Mesendoderm (in vitro differentiated cells): ENCODE results near the gene RPS6KA2.

Experiments used
- DNase-seq: peaks from one replicate; pipeline ENCODE4 v3.0.0; 2013
- H2AK5ac ChIP-seq: 2 replicates; pipeline ENCODE4 v1.6.1; 2013; ENCODE audit warnings: low read length, inconsistent platforms
- H2BK120ac ChIP-seq: 2 replicates; pipeline ENCODE4 v1.6.1; 2013; ENCODE audit warnings: low read depth, mild to moderate bottlenecking, low read length, moderate library complexity, mixed read lengths
- H2BK15ac ChIP-seq: replicated peaks from 2 replicates; pipeline ENCODE4 v1.6.1; 2013; ENCODE audit warnings: low read depth, mild to moderate bottlenecking, moderate library complexity
- H2BK5ac ChIP-seq: 2 replicates; pipeline ENCODE4 v1.6.1; 2013; ENCODE audit warnings: low read length, inconsistent platforms
- H3K18ac ChIP-seq: 2 replicates; pipeline ENCODE4 v1.6.1; 2013; ENCODE audit warnings: mild to moderate bottlenecking, low read length, mixed read lengths
- H3K23ac ChIP-seq: one replicate; pipeline ENCODE4 v1.6.1; 2013; ENCODE audit warnings: low read length
- H3K27ac ChIP-seq: 2 replicates; pipeline ENCODE4 v1.5.1; 2013; ENCODE audit warnings: low read depth, mild to moderate bottlenecking, inconsistent platforms, low read length, moderate library complexity
- H3K27me3 ChIP-seq: 2 replicates; pipeline ENCODE4 v1.6.1; 2013; ENCODE audit warnings: low read length, control low read depth, mild to moderate bottlenecking, inconsistent platforms; ENCODE audit not compliant: insufficient read depth, poor library complexity
- H3K36me3 ChIP-seq: 2 replicates; pipeline ENCODE4 v1.6.1; 2013; ENCODE audit warnings: low read length, inconsistent platforms; ENCODE audit not compliant: control insufficient read depth, insufficient read depth
- H3K4ac ChIP-seq: one replicate; pipeline ENCODE4 v1.6.1; 2013; ENCODE audit warnings: low read depth, mild to moderate bottlenecking, low read length, moderate library complexity
- H3K4me1 ChIP-seq: 2 replicates; pipeline ENCODE4 v1.6.1; 2013; ENCODE audit warnings: low read depth, low read length, inconsistent platforms; ENCODE audit not compliant: control insufficient read depth
- H3K4me2 ChIP-seq: 2 replicates; pipeline ENCODE4 v1.6.1; 2013; ENCODE audit warnings: low read length
- H3K4me3 ChIP-seq: 2 replicates; pipeline ENCODE4 v1.5.1; 2013; ENCODE audit warnings: mild to moderate bottlenecking, low read length
- H3K56ac ChIP-seq: one replicate; pipeline ENCODE4 v1.6.1; 2013; ENCODE audit warnings: low read length
- H3K79me1 ChIP-seq: 2 replicates; pipeline ENCODE4 v1.6.1; 2013; ENCODE audit warnings: low read length, inconsistent platforms
- H3K79me2 ChIP-seq: 2 replicates; pipeline ENCODE4 v1.6.1; 2013; ENCODE audit warnings: mild to moderate bottlenecking, low read length; ENCODE audit not compliant: control insufficient read depth, insufficient read depth
- H3K9ac ChIP-seq: 2 replicates; pipeline ENCODE4 v1.6.1; 2013; ENCODE audit warnings: low read length, inconsistent platforms
- H4K5ac ChIP-seq: one replicate; pipeline ENCODE4 v1.6.1; 2013; ENCODE audit warnings: low read length
- H4K8ac ChIP-seq: one replicate; pipeline ENCODE4 v1.6.1; 2013; ENCODE audit warnings: low read depth, mild to moderate bottlenecking, control low read depth, low read length, moderate library complexity
- WGBS: extraction: QIAGEN DNeasy Blood & Tissue Kit; methylation state at CpG from one replicate; pipeline ENCODE4 v1.1.7; 2013; ENCODE audit warnings: low lambda C conversion rate, missing lambda C conversion rate; ENCODE audit not compliant: insufficient coverage; ENCODE audit errors: extremely low coverage; 5-methylcytosine and 5-hydroxymethylcytosine counted together

The RPS6KA2 gene

DNA sequence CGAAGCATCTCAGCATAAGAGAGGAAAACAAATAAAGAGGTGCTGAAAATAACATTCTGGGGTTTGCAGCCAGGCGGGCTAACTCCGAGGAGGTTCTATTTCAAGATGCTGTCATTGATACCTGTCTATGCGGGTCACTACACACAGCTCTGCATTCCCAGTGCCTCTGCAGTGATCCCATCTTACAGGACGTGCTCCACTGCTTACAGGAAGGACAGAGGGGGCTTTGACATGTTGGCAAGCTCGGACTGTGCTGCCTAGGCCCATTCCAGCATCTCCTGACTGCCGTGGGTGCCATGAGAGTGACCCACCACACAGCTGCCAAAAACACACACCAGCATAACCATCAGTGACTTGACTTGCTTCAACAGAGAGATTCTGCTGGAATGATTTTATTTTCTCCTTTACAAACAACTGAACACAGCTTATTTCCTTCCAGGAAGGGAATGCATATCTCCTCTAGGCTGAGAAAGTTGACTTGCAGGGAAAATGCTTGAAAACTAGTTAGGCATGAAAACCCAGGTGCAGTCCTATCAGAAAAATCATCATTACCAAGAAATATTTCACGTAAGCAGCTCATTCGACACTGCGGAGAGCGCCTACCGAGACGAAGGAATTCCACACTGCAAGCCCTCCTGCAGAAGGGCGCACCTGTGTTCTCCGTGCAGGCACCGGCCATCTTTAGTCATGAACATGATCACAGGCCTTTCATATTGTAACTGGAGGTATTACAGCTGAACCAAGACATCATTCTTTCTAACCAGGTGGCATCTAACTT is 103.1 kb downstream of the RPS6KA2 start:
- Histone ChIP-seq H4K5ac (no peak overlapping the region), H3K36me3 (no peaks in the 10 kb centered on the region), H3K23ac (no peak overlapping the region), H3K56ac (no peak overlapping the region), H4K8ac (no peak overlapping the region), H3K27me3 (no peaks in the 10 kb centered on the region), H3K4me1 (no peaks in the 10 kb centered on the region), H3K4me3 (no peak overlapping the region), H2AK5ac (no peak overlapping the region), H3K18ac (no peak overlapping the region), H3K4me2 (no peak overlapping the region), H3K79me2 (no peaks in the 10 kb centered on the region), H2BK120ac (no peak overlapping the region), H2BK15ac (no peak overlapping the region), H3K27ac (no peak overlapping the region), H2BK5ac (no peak overlapping the region), H3K9ac (no peak overlapping the region), H3K79me1 (no peaks in the 10 kb centered on the region), H3K4ac (no peak overlapping the region)
- no CpG with 5 or more reads among the region's 16 CpGs for WGBS
- no peak for DNase-seq

DNA sequence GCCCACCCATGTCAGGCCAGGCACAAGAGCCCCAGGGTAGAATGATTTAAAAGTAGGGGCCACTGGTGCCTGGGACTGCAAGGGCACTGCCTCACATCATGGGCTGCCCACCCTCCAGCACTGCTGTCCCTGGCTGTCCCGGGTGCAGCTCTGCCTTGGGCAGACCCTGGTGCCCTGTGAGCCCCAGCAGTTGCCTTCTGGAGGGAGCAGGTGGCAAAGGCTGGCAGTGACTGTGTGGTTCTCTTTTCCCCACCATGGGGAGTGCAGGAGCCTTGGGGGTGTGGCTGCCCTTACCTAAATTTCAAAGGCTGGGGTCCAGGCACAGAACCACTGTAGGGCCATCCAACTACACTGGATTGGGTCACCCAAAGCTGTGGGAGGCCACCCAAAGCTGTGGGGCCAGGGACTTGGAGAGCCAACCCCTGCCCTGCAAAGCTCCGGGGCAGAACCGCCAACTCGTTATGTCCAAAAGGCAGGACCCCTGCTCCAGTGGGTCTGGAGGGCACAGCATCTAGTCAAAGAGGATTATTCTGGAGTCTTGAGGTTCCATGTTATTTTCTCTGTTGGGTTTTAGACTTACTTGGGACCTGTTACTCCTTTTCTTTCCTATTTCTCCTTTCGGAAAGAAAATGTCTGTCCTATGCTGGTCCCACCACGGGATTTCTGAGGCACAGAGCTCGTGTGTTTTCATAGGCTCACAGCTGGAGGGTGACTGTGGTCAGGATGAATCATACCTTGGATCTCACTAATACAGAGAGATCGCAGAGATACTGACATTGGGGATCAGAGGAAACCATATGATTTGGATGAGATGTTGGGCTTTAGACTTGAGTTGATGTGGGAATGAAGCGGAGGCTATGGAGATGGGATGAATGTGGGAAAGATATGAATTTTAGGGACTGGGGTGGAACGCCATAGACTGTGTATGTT is 105.9 kb downstream of the RPS6KA2 start:
- H3K9ac ChIP-seq, result no peak overlapping the region
- H3K56ac ChIP-seq, result no peak overlapping the region
- no peak overlapping the region for H4K8ac ChIP-seq
- no peak overlapping the region for H3K27ac ChIP-seq
- no peak overlapping the region for H2BK5ac ChIP-seq
- no peaks in the 10 kb centered on the region for H3K79me1 ChIP-seq
- H3K23ac ChIP-seq, result no peak overlapping the region
- no peaks in the 10 kb centered on the region for H3K4me1 ChIP-seq
- no peak overlapping the region for H2BK120ac ChIP-seq
- no peak overlapping the region for H2AK5ac ChIP-seq
- H3K4me2 ChIP-seq, result no peak overlapping the region
- H2BK15ac ChIP-seq, result no peak overlapping the region
- H3K79me2 ChIP-seq, result no peaks in the 10 kb centered on the region
- no peak overlapping the region for H4K5ac ChIP-seq
- H3K4me3 ChIP-seq, result no peak overlapping the region
- no peaks in the 10 kb centered on the region for H3K36me3 ChIP-seq
- no peak for DNase-seq
- no peaks in the 10 kb centered on the region for H3K27me3 ChIP-seq
- H3K18ac ChIP-seq, result no peak overlapping the region
- no peak overlapping the region for H3K4ac ChIP-seq
- 100% methylated on average over 1 of the region's 10 CpGs for WGBS

DNA sequence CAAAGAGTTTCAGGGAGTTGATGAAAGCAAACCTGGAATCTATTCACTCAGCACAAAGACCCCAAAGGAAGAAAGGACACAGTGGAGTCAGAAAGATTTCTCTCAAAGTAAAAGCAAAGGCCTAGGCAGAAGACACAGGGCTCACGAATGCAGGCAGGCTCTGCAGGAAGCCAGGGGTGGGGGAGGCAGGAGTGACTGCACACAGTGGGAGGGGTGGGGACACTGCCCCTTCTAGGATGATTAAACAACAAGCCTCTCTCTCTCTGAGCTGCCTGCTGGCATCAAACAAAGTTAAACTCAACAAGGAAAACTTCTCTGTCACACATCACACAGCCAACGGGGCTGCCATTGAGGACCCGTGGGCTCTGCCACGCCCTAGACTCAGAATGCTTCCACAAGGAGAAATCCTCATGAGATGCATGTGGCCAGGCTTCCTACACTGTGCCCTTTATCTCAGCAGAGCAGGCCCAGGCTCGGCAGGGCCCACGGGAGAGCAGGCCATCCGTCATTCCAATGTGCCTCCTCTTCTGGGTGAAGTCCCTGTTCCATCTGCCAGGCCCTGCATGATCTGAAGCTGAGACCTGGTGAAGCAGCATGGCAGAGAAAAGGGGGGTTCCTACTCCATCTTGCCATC is 110.7 kb downstream of the RPS6KA2 start:
- no CpG with 5 or more reads among the region's 7 CpGs for WGBS
- Histone ChIP-seq H3K4me3 (no peak overlapping the region), H2BK5ac (no peak overlapping the region), H4K5ac (no peak overlapping the region), H3K79me2 (no peaks in the 10 kb centered on the region), H3K23ac (no peak overlapping the region), H3K18ac (no peak overlapping the region), H3K4me2 (no peak overlapping the region), H2BK15ac (no peak overlapping the region), H3K79me1 (no peaks in the 10 kb centered on the region), H2BK120ac (no peak overlapping the region), H3K27ac (no peak overlapping the region), H4K8ac (no peak overlapping the region), H2AK5ac (no peak overlapping the region), H3K27me3 (no peaks in the 10 kb centered on the region), H3K56ac (peak overlapping the region; percentile 1), H3K36me3 (no peaks in the 10 kb centered on the region), H3K4me1 (peaks cover 13% of the 10 kb centered on the region), H3K4ac (no peak overlapping the region), H3K9ac (no peak overlapping the region)
- no peak for DNase-seq

DNA sequence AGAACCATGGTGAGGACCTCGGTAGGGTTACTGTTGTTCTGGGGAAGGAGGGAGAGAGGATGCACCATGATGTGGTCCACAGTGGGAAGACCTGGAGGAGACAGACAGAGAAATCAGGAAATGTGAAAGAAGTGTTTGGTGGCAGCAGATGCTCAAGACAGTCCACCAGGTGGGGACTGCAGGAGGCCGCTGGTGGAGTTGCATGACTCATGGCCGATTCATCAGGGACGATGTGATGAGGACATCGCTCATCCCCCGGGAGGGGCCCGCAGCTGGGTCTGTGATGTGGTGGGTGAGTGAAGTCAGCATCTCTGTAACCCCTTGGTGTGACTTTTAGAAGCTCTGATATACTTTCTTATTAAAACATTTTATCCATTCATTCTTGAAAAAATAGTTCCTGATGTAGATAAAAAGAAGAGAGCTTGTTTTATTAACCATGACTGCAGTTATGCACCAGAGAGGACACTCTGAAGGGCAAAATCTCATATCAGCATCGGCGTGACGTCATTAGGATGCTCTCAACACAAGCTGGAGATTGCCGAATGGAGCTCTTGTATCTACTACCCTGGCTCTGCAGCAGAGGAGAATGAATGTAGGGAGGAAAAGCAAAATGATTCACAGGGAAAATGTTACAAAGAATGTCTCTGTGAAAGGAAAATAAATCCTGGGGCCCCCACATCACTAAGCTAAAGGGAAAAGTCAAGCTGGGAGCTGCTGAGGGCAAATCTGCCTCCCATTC is 111.8 kb downstream of the RPS6KA2 start:
- no peak overlapping the region for H3K4ac ChIP-seq
- H3K4me1 ChIP-seq, result peaks cover 13% of the 10 kb centered on the region
- DNase-seq, result peak; percentile 89
- H3K9ac ChIP-seq, result no peak overlapping the region
- H3K36me3 ChIP-seq, result no peaks in the 10 kb centered on the region
- no peak overlapping the region for H2BK15ac ChIP-seq
- H3K4me2 ChIP-seq, result no peak overlapping the region
- H3K79me2 ChIP-seq, result no peaks in the 10 kb centered on the region
- H3K27ac ChIP-seq, result no peak overlapping the region
- H2BK120ac ChIP-seq, result no peak overlapping the region
- WGBS, result no CpG with 5 or more reads among the region's 11 CpGs
- no peak overlapping the region for H3K4me3 ChIP-seq
- H3K27me3 ChIP-seq, result no peaks in the 10 kb centered on the region
- no peak overlapping the region for H4K5ac ChIP-seq
- H3K18ac ChIP-seq, result no peak overlapping the region
- H4K8ac ChIP-seq, result no peak overlapping the region
- H3K79me1 ChIP-seq, result no peaks in the 10 kb centered on the region
- H3K56ac ChIP-seq, result peak overlapping the region; percentile 17
- H2BK5ac ChIP-seq, result no peak overlapping the region
- peak overlapping the region; percentile 18 for H2AK5ac ChIP-seq
- H3K23ac ChIP-seq, result no peak overlapping the region

DNA sequence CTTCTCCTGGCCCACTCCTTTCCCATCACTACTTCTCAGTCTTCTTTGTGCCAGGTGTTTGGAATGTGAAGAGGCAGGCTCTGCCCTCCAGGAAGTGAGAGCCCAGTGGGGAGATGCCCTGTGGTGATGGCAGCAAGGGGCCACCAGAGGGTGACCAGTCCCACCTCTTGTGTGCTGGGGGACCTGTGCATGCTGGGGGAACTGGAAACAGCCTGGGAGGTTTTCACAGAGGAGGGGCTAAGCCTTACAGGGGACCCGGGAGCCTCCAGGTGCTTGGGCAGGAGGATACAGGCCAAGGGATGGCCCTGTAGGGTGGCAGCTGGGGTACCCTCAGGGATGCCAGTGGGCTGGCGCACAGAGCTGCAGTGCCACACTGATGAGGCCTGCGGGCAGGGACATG is 112.9 kb downstream of the RPS6KA2 start:
- DNase-seq, result peak; percentile 83
- Histone ChIP-seq H2BK5ac (no peak overlapping the region), H2BK120ac (no peak overlapping the region), H3K4me1 (peaks cover 13% of the 10 kb centered on the region), H3K4me3 (no peak overlapping the region), H3K56ac (peak overlapping the region; percentile 36), H3K27ac (no peak overlapping the region), H4K5ac (no peak overlapping the region), H3K36me3 (no peaks in the 10 kb centered on the region), H2BK15ac (no peak overlapping the region), H4K8ac (no peak overlapping the region), H3K9ac (no peak overlapping the region), H3K4me2 (no peak overlapping the region), H2AK5ac (no peak overlapping the region), H3K79me1 (no peaks in the 10 kb centered on the region), H3K79me2 (no peaks in the 10 kb centered on the region), H3K4ac (no peak overlapping the region), H3K27me3 (no peaks in the 10 kb centered on the region), H3K23ac (no peak overlapping the region), H3K18ac (no peak overlapping the region)
- no CpG with 5 or more reads among the region's 3 CpGs for WGBS
